Natural killer cell (primary cell): ENCODE measurements around the gene HPS3. TPM values are rescaled to one million over a fixed set of nuclear protein-coding genes. Genes with fewer than 3 reads are reported as not detected.

ENCODE experiments used
- ATAC-seq, 3 donors: fragments of 150-1000 bp in 2 of 3; fragments of 200-7000 bp in 1 of 3; cut with Tn5 transposase; 1 replicate in 1 of 3; 2 replicates in 2 of 3; pipeline ENCODE4 v1.10.0; 2021; ENCODE audit warnings: mild to moderate bottlenecking in 2 of 3, moderate library complexity in 2 of 3
- DNase-seq, 2 donors: peaks; one replicate each; pipeline versions ENCODE4 v3.0.0 to v3.0.0-alpha.2; 2013 to 2021; ENCODE audit warnings: mixed read lengths in 1 of 2
- H3K27ac ChIP-seq: one replicate; pipeline ENCODE4 v1.5.1; 2013; ENCODE audit warnings: mild to moderate bottlenecking, low read length
- H3K27me3 ChIP-seq: one replicate; pipeline ENCODE4 v1.6.1; 2013; ENCODE audit warnings: low read length; ENCODE audit not compliant: control insufficient read depth, insufficient read depth
- H3K36me3 ChIP-seq: one replicate; pipeline ENCODE4 v1.6.1; 2013; ENCODE audit warnings: low read length; ENCODE audit not compliant: control insufficient read depth, insufficient read depth
- H3K4me1 ChIP-seq: one replicate; pipeline ENCODE4 v1.6.1; 2013; ENCODE audit warnings: low read length; ENCODE audit not compliant: control insufficient read depth, insufficient read depth
- H3K4me3 ChIP-seq: one replicate; pipeline ENCODE4 v1.5.1; 2013; ENCODE audit warnings: low read length
- H3K9me3 ChIP-seq: one replicate; pipeline ENCODE4 v1.6.1; 2013; ENCODE audit warnings: low read length; ENCODE audit not compliant: control insufficient read depth, insufficient read depth
- H3K27ac Mint-ChIP-seq, 2 donors: one replicate each; pipeline ENCODE4 v1.8.0; 2022; ENCODE audit warnings: mild to moderate bottlenecking in 2 of 2, mixed read lengths in 2 of 2, moderate library complexity in 1 of 2
- H3K27me3 Mint-ChIP-seq, 2 donors: one replicate each; pipeline ENCODE4 v1.8.0; 2022; ENCODE audit warnings: low read depth in 2 of 2, mixed read lengths in 2 of 2
- H3K36me3 Mint-ChIP-seq: one replicate; pipeline ENCODE4 v1.8.0; 2022; ENCODE audit warnings: mixed read lengths
- H3K4me1 Mint-ChIP-seq, 2 donors: one replicate each; pipeline ENCODE4 v1.8.0; 2022; ENCODE audit warnings: mixed read lengths in 2 of 2
- H3K4me3 Mint-ChIP-seq: one replicate; pipeline ENCODE4 v1.8.0; 2022; ENCODE audit warnings: mild to moderate bottlenecking, moderate library complexity, mixed read lengths
- H3K9me3 Mint-ChIP-seq, 2 donors: one replicate each; pipeline ENCODE4 v1.8.0; 2022; ENCODE audit warnings: mixed read lengths in 2 of 2
- WGBS: methylation state at CpG from one replicate; pipeline ENCODE4 v1.1.7; 2013; ENCODE audit warnings: missing lambda C conversion rate; ENCODE audit not compliant: insufficient coverage; 5-methylcytosine and 5-hydroxymethylcytosine counted together
- intact Hi-C: fragments of 100-400 bp; cut with micrococcal nuclease; formaldehyde crosslinking; loops from one replicate; pipeline ENCODE4 v1.14.2; 2022
- total RNA-seq, 4 donors: library from RNA; stranded (reverse); fragments of 120-200 nt in 1 of 4; gene quantifications; one replicate each; pipeline versions ENCODE4 v1.2.3 to v1.2.4, GENCODE V29; 2013 to 2022
- TF ChIP-seq, protein P1 (sequence below): fragments of 200-600 bp; IDR thresholded peaks from one replicate; pipeline ENCODE4 v1.8.0; 2022; ENCODE audit warnings: antibody characterized with exemption

Gene HPS3
- total RNA-seq, 3 donors from 2014 or later (not counting 1 experiment from before 2014, with no cell fraction given), result 19.6 to 35.5 (median 24.7) TPM

DNA sequence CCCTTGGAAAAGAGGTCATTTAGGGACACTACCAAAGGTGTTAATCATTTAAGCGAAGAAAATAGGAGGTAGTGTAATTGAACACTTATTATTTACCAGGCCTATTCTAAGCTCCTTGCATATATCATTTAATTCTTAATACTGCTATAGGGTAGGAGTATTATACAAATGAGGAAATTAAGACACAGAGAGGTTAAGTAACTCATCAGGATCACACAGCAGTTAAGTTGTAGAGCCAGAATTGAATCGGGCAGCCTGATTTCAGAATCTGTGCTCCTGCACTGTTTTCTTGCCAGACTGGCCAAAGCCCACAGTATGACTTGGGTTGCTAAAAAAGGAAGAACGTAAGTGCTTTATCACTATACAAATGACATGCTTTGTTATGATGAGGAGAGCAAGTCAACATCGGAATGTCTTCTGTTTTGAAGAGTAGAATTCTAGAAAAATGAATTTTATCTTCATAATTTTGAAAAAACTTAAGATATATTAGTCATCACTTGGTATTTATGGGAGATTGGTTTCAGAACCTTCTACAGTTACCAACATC, 31.4 kb downstream of the HPS3 start:
- Histone ChIP-seq H3K9me3 (no peaks in the 10 kb centered on the region), H3K36me3 (peaks cover 87% of the 10 kb centered on the region), H3K4me3 (no peak overlapping the region), H3K27me3 (no peaks in the 10 kb centered on the region), H3K4me1 (no peaks in the 10 kb centered on the region), H3K27ac (no peak overlapping the region)
- no peaks in the 10 kb centered on the region for H3K27me3 Mint-ChIP-seq
- intact Hi-C loops, result no loop called here
- TF ChIP-seq, protein P1, sequence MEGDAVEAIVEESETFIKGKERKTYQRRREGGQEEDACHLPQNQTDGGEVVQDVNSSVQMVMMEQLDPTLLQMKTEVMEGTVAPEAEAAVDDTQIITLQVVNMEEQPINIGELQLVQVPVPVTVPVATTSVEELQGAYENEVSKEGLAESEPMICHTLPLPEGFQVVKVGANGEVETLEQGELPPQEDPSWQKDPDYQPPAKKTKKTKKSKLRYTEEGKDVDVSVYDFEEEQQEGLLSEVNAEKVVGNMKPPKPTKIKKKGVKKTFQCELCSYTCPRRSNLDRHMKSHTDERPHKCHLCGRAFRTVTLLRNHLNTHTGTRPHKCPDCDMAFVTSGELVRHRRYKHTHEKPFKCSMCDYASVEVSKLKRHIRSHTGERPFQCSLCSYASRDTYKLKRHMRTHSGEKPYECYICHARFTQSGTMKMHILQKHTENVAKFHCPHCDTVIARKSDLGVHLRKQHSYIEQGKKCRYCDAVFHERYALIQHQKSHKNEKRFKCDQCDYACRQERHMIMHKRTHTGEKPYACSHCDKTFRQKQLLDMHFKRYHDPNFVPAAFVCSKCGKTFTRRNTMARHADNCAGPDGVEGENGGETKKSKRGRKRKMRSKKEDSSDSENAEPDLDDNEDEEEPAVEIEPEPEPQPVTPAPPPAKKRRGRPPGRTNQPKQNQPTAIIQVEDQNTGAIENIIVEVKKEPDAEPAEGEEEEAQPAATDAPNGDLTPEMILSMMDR, result no peak
- H3K9me3 Mint-ChIP-seq, result no peaks in the 10 kb centered on the region
- H3K4me1 Mint-ChIP-seq, result no peaks in the 10 kb centered on the region
- peaks cover 24% of the 10 kb centered on the region for H3K36me3 Mint-ChIP-seq
- ATAC-seq, result no peak
- no peak for DNase-seq
- H3K4me3 Mint-ChIP-seq, result no peak overlapping the region
- no peak overlapping the region for H3K27ac Mint-ChIP-seq
- WGBS, result 89% methylated on average over 2 of the region's 4 CpGs

- Histone ChIP-seq H3K36me3 (peaks cover 89% of the 10 kb centered on the region), H3K27ac (no peak overlapping the region), H3K4me3 (no peak overlapping the region), H3K4me1 (no peaks in the 10 kb centered on the region), H3K9me3 (no peaks in the 10 kb centered on the region), H3K27me3 (no peaks in the 10 kb centered on the region)
- TF ChIP-seq, protein P1, result no peak
- intact Hi-C loops, result no loop called here
- Mint-ChIP-seq H3K27ac (no peak overlapping the region), H3K4me3 (no peak overlapping the region), H3K9me3 (no peaks in the 10 kb centered on the region), H3K36me3 (peaks cover 19% of the 10 kb centered on the region), H3K4me1 (peaks cover 3% of the 10 kb centered on the region in 2 donors), H3K27me3 (no peaks in the 10 kb centered on the region)
- 97% methylated on average over 2 of the region's 2 CpGs for WGBS
- DNase-seq, result no peak
- no peak for ATAC-seq
Measured at GRCh38 chr3:149162007-149162406, 32.6 kb downstream of the HPS3 start.

DNA sequence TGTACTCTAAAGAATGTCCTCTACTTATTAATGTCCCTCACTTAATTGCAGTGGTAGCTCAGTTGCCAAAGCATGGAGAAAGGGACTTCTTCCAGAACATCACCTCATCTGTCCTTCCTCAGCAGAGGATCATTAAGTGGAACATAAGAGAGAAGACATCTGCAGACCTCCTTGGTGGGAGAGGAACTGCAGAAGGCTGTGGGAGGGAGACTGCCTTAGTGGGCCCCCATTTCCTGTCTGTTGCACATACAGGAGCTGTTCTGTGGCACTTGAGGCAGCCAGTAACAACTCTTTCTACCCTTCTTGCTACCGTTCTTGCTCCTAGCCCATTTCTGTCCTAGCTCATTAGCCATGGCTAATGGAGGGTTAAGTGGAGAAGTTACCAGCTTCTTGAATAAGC, 33.6 kb downstream of the HPS3 start:
- H3K27me3 ChIP-seq, result no peaks in the 10 kb centered on the region
- Mint-ChIP-seq H3K27ac (no peak overlapping the region), H3K36me3 (peaks cover 25% of the 10 kb centered on the region), H3K4me1 (peaks cover 4 to 5% of the 10 kb centered on the region in 2 donors), H3K27me3 (no peaks in the 10 kb centered on the region), H3K4me3 (no peak overlapping the region), H3K9me3 (no peaks in the 10 kb centered on the region)
- H3K36me3 ChIP-seq, result peaks cover 88% of the 10 kb centered on the region
- TF ChIP-seq, protein P1, result no peak
- DNase-seq (no peak), ATAC-seq (no peak)
- WGBS, result 0% methylated on average over 1 of the region's 1 CpG
- no peaks in the 10 kb centered on the region for H3K9me3 ChIP-seq
- H3K27ac ChIP-seq, result no peak overlapping the region
- intact Hi-C loops, result no loop called here
- no peaks in the 10 kb centered on the region for H3K4me1 ChIP-seq
- H3K4me3 ChIP-seq, result no peak overlapping the region

DNA sequence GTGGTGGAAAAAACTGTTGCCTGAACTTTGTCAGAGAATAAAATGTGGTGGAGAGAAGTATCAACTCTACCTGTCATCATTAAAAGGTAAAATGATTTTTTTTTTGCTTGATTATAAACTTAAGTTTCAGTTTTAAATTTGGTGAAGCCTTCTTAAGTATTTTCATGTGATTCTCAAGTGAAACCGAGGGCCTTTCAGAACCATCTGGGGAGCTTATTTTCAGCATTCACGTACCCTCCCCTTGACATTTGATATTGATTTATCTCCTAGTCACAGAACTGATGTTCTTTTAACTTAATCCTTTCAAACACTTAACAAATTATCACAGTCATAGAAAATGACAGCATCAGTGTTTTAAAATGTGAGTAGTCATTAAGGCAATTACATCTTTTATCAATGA, 38.5 kb downstream of the HPS3 start:
- no peaks in the 10 kb centered on the region for H3K4me1 ChIP-seq
- Mint-ChIP-seq H3K4me3 (no peak overlapping the region), H3K9me3 (no peaks in the 10 kb centered on the region), H3K27ac (no peak overlapping the region), H3K36me3 (peaks cover 22% of the 10 kb centered on the region), H3K4me1 (peaks cover 4 to 5% of the 10 kb centered on the region in 2 donors), H3K27me3 (no peaks in the 10 kb centered on the region)
- H3K27ac ChIP-seq, result no peak overlapping the region
- 92% methylated on average over 2 of the region's 2 CpGs for WGBS
- DNase-seq (no peak), ATAC-seq (no peak)
- H3K27me3 ChIP-seq, result no peaks in the 10 kb centered on the region
- intact Hi-C loops, result no loop called here
- TF ChIP-seq, protein P1, result no peak
- peaks cover 84% of the 10 kb centered on the region for H3K36me3 ChIP-seq
- H3K4me3 ChIP-seq, result no peak overlapping the region
- no peaks in the 10 kb centered on the region for H3K9me3 ChIP-seq
